Activated CD4-positive, alpha-beta T cell treated with anti-CD3 and anti-CD28 coated beads for 36 hours (primary cell): ENCODE measurements around the gene FABP1. TPM values are rescaled to one million over a fixed set of nuclear protein-coding genes. Genes with fewer than 3 reads are reported as not detected.

ENCODE experiments used
- ATAC-seq: fragments of 200-7000 bp; cut with Tn5 transposase; one replicate; pipeline ENCODE4 v1.10.0; 2021; ENCODE audit warnings: mild to moderate bottlenecking, moderate library complexity
- CTCF ChIA-PET: fragments of 350-600 bp; sonication (Branson Sonifier 250); formaldehyde crosslinking; loops from one replicate; lab custom pipeline; 2021; ENCODE audit warnings: antibody characterized with exemption; lab: Charles Lee
- POLR2A ChIA-PET: fragments of 350-600 bp; sonication (Branson Sonifier 250); formaldehyde crosslinking; loops from one replicate; lab custom pipeline; 2021; ENCODE audit warnings: antibody characterized with exemption, inconsistent platforms; lab: Charles Lee
- DNase-seq: peaks from one replicate; pipeline ENCODE4 v3.0.0-alpha.2; 2020
- H3K27ac Mint-ChIP-seq: one replicate; pipeline ENCODE4 v1.8.0; 2021; ENCODE audit warnings: mixed read lengths
- H3K27me3 Mint-ChIP-seq: one replicate; pipeline ENCODE4 v1.8.0; 2021; ENCODE audit warnings: mixed read lengths
- H3K36me3 Mint-ChIP-seq: one replicate; pipeline ENCODE4 v1.8.0; 2021; ENCODE audit warnings: low read depth, mixed read lengths
- H3K4me1 Mint-ChIP-seq: one replicate; pipeline ENCODE4 v1.8.0; 2021; ENCODE audit warnings: mixed read lengths
- H3K4me3 Mint-ChIP-seq: one replicate; pipeline ENCODE4 v1.8.0; 2021; ENCODE audit warnings: mild to moderate bottlenecking, moderate library complexity, mixed read lengths
- H3K9me3 Mint-ChIP-seq: one replicate; pipeline ENCODE4 v1.8.0; 2021; ENCODE audit warnings: low read depth, mixed read lengths
- intact Hi-C, 2 experiments: fragments of 100-400 bp; cut with DNase I in 1 of 2; cut with micrococcal nuclease in 1 of 2; formaldehyde crosslinking; loops; one replicate each; pipeline versions ENCODE4 v1.14.2 to v1.15.1; 2022 to 2024; cut with DNase I, micrococcal nuclease
- total RNA-seq, 2 experiments: library from RNA; stranded (reverse); gene quantifications; one replicate each; pipeline ENCODE4 v1.2.3, GENCODE V29; 2021

The FABP1 gene
- not detected for total RNA-seq

DNA sequence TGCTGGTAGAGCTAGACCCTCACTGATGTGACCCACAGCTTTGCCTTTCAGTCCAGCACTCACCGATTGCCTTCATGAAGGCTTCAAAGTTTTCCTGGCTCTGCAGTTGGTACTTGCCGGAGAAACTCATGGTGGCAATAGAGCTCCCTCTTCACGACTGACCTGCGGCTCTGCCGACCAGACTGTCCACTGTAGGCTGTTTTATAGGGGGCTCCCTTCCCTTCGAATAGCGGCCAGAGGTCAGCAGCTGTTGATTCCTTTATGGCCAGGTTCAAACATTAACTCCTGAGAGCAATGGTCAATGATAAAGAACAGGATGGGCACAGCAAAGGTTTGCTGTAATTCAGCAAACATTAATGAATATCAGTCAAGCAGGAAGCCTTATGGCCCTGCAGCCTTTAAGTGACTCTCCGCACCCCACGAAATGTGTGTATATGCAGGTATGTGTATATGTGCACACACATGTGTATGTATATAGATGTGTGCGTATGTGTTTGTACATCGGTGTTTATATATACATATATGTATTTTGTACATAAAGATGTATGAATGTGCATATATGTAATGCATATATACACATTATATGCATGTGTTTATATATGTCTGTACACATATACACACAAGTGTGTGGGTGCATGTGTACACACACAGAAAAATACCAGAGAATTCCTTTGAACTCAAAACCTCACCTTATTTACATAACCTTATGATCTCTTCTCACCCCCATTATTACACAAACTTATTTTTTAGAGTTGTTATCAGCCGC, at the start of gene FABP1:
FABP1 (minus strand) TSS at position 175 of the 766 bp plus-strand sequence; CDS start at position 130, 45 bp downstream.
- DNase-seq = no peak
- CTCF ChIA-PET = interaction anchor here (0.7 kb wide), 1 partner anchor 97 kb away, joined by 3 read pairs; no protein-coding TSS in a partner anchor
- no peak for ATAC-seq
- H3K4me1 Mint-ChIP-seq = peaks cover 2% of the 10 kb centered on the region
- no peaks in the 10 kb centered on the region for H3K36me3 Mint-ChIP-seq
- POLR2A ChIA-PET = no interaction called here
- intact Hi-C loops = loop anchor here in 1 of 2 experiments (2.0 kb wide), 1 partner anchor 63 kb away; no protein-coding TSS in a partner anchor
- no peak within 1 kb of the TSS for H3K27ac Mint-ChIP-seq
- H3K9me3 Mint-ChIP-seq = no peaks in the 10 kb centered on the region
- no peak within 1 kb of the TSS for H3K4me3 Mint-ChIP-seq
- peaks cover 2% of the 10 kb centered on the region for H3K27me3 Mint-ChIP-seq

DNA sequence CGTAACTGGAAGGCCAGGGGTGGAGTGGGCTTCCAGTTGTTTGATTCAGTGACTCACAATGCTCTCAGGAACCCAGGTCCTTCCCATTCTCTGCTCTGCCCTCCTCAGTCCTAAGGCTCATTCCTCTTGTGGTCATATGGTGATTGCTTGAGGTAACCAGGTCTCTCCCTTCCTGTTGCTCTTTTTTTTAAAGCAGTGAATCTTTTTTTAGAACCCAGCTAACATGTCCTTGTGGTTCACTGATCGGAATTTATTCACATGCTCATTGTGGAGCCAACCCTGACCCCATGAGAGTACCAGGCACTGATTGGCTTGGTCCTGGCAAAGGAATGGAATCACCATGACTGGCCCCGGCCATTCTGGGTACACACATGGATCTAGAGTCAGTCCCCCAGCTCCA, 49.7 kb upstream of the FABP1 start:
- intact Hi-C loops = no loop called here
- Mint-ChIP-seq H3K27ac (no peak overlapping the region), H3K36me3 (no peaks in the 10 kb centered on the region), H3K4me1 (peaks cover 12% of the 10 kb centered on the region), H3K9me3 (peaks cover under 1% of the 10 kb centered on the region), H3K4me3 (no peak overlapping the region), H3K27me3 (peaks cover 7% of the 10 kb centered on the region)
- no peak for ATAC-seq
- POLR2A ChIA-PET = no interaction called here
- no peak for DNase-seq
- CTCF ChIA-PET = interaction anchor here (0.6 to 1.4 kb wide), 2 partner anchors 91 to 117 kb away, joined by 3 to 7 read pairs; no protein-coding TSS in a partner anchor

DNA sequence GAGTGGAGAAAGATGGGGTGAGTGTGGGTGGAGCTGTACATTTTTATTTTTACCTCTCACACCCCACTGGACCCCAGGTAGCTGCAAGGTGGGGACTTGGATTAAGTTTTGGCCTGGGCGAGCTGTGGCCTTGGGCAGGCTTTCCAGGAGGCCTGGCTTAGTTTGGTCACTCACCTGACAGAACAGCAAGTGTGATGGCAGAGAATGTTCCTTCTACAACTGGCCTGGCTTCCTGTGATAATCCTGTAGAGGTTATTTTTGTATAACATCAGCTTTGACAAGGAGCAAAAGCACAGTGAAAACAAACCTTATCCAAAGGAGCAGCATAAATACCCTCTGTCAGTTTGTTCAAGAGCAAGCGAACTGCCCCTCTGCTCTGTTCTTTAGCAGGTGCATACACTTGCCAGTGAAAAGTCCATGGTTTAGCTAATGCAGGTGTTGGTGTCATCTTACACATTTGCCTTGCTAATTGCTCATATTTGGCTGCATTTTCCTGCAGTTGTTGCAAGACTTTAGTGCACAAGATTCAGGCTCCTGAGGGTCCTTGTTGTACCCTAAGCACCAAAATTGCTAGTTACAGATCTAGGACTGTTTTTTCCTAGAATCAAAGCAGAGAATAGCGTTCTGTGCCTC, 48.6 kb upstream of the FABP1 start:
- ChIA-PET CTCF (interaction anchor here (0.5 kb wide), 1 partner anchor 64 kb away, joined by 4 read pairs; no protein-coding TSS in a partner anchor), POLR2A (no interaction called here)
- DNase-seq = no peak
- H3K4me3 Mint-ChIP-seq = no peak overlapping the region
- peaks cover 1% of the 10 kb centered on the region for H3K4me1 Mint-ChIP-seq
- intact Hi-C loops = no loop called here
- H3K36me3 Mint-ChIP-seq = no peaks in the 10 kb centered on the region
- no peak for ATAC-seq
- peaks cover 10% of the 10 kb centered on the region for H3K27me3 Mint-ChIP-seq
- H3K27ac Mint-ChIP-seq = no peak overlapping the region
- no peaks in the 10 kb centered on the region for H3K9me3 Mint-ChIP-seq

DNA sequence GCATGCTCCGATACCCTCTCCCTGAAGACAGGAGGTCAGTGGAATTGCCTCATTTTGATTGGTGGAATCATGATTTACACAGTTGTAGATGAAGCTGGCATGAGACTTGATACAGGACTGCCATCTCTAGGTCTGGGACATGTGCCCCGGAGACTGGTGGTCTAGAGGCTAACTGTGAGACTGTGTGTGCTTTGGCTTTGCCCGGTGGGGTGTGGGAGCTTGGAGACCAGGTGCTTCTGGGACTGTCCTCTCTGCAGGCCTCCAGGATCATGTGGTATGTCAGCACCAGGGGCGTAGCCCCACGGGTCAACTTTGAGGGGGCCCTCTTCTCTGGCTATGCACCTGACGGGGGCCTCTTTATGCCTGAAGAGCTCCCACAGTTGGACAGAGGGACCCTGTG, 45.0 kb upstream of the FABP1 start:
- no peaks in the 10 kb centered on the region for H3K4me1 Mint-ChIP-seq
- peaks cover 16% of the 10 kb centered on the region for H3K27me3 Mint-ChIP-seq
- H3K4me3 Mint-ChIP-seq = no peak overlapping the region
- H3K36me3 Mint-ChIP-seq = no peaks in the 10 kb centered on the region
- ChIA-PET POLR2A (no interaction called here), CTCF (interaction anchor here (1.0 to 1.2 kb wide), 2 partner anchors 14 to 112 kb away, joined by 3 to 4 read pairs; no protein-coding TSS in a partner anchor)
- no peak for ATAC-seq
- no peaks in the 10 kb centered on the region for H3K9me3 Mint-ChIP-seq
- H3K27ac Mint-ChIP-seq = no peak overlapping the region
- DNase-seq = no peak
- intact Hi-C loops = no loop called here

DNA sequence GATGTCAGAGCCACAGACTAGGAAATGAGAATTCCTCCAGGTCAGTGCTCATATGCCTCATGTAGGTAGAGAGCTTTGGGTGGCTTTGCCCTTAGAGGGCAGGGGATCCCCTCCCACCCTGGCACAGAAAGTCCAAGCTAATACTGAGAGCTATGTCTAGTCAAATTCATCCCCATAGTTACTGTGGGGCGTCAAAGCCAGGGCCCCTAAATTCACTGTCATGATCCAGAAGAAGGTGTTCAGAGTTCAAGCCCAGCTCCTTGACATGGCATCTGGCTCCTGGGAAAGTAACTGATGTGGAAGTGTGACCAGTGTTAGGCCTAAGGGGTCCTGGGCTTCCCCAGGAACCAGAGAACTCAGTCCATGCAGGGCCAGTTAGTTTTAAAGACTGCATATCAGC, 44.1 kb upstream of the FABP1 start:
- Mint-ChIP-seq H3K27me3 (peaks cover 16% of the 10 kb centered on the region), H3K4me1 (no peaks in the 10 kb centered on the region), H3K9me3 (no peaks in the 10 kb centered on the region), H3K36me3 (no peaks in the 10 kb centered on the region), H3K27ac (no peak overlapping the region), H3K4me3 (no peak overlapping the region)
- DNase-seq = no peak
- ATAC-seq = no peak
- ChIA-PET CTCF (interaction anchor here (1.0 to 1.2 kb wide), 2 partner anchors 16 to 112 kb away, joined by 3 to 4 read pairs; no protein-coding TSS in a partner anchor), POLR2A (no interaction called here)
- intact Hi-C loops = no loop called here

DNA sequence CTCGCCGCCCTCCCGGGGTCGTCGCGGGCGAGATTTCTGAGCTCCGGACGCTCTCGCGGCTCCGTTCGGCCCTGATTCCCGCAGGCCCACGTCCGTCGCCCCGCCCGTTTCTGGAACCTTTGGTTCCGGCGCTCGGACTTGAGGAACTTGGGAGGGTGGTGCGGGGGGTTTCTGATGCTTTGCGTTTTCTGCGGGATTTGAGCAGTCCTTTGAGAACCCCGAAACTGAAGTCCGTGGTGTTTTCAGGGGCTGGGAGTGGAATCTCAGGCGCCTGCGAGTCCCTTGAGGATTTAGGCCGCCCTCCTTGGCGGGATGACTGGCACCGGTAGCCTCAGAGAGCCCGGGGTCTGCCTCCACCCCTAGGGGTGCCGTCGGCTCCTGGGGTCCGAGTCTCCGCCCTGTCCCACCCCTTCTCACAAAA, 42.6 kb upstream of the FABP1 start:
- Mint-ChIP-seq H3K27me3 (peaks cover 16% of the 10 kb centered on the region), H3K9me3 (no peaks in the 10 kb centered on the region), H3K4me1 (no peaks in the 10 kb centered on the region), H3K27ac (no peak overlapping the region), H3K4me3 (peak overlapping the region; percentile 50), H3K36me3 (no peaks in the 10 kb centered on the region)
- DNase-seq = no peak
- CTCF ChIA-PET = interaction anchor here (0.8 to 1.5 kb wide), 2 partner anchors 10 to 110 kb away, joined by 3 to 10 read pairs; no protein-coding TSS in a partner anchor
- ATAC-seq = no peak
- POLR2A ChIA-PET = no interaction called here
- intact Hi-C loops = no loop called here

DNA sequence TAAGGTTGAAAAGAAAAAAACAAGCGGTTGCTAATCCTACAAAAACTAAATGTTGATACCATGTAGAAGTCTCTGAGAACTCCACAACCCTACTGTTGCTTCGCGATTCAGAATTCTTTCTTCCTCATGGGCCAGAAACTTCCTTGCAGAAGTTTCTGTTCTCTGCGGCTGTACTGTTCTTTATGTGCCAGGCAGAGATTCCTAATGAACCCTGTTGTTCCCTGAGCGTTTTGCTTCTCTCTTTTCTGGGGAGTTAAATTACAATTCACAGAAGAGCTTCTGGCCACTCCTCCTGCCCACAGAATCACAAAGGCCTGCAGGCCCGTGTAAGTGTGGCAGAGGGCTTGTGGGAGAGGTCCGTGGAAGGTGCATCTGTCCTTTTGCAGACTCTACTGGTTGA, 40.5 kb upstream of the FABP1 start:
- Mint-ChIP-seq H3K27me3 (peaks cover 13% of the 10 kb centered on the region), H3K36me3 (no peaks in the 10 kb centered on the region), H3K4me1 (no peaks in the 10 kb centered on the region), H3K27ac (no peak overlapping the region), H3K9me3 (no peaks in the 10 kb centered on the region), H3K4me3 (no peak overlapping the region)
- ATAC-seq (no peak), DNase-seq (no peak)
- intact Hi-C loops = no loop called here
- CTCF ChIA-PET = no interaction called here
- POLR2A ChIA-PET = no interaction called here

DNA sequence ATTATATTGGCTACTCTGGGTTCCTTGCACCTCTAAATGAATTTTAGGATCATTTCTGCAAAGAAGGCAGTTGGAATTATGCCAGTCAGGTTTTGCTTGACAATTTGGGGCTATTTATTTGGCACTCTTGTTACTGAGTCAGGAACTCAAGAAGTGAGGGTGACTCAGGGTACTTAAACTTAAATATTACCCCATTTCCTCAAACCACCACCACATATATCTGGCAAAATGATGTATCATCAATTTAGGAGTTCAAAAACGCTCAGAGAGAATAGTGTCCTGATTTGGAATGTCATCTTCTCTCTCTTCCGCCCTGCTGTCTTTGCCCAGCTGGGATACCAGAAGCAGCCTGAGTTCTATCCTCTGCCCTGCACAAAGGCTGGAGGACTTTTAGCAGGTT, 39.9 kb upstream of the FABP1 start:
- ChIA-PET CTCF (no interaction called here), POLR2A (no interaction called here)
- Mint-ChIP-seq H3K4me3 (no peak overlapping the region), H3K9me3 (no peaks in the 10 kb centered on the region), H3K36me3 (no peaks in the 10 kb centered on the region), H3K4me1 (no peaks in the 10 kb centered on the region), H3K27me3 (peaks cover 12% of the 10 kb centered on the region), H3K27ac (no peak overlapping the region)
- no peak for DNase-seq
- intact Hi-C loops = no loop called here
- no peak for ATAC-seq

DNA sequence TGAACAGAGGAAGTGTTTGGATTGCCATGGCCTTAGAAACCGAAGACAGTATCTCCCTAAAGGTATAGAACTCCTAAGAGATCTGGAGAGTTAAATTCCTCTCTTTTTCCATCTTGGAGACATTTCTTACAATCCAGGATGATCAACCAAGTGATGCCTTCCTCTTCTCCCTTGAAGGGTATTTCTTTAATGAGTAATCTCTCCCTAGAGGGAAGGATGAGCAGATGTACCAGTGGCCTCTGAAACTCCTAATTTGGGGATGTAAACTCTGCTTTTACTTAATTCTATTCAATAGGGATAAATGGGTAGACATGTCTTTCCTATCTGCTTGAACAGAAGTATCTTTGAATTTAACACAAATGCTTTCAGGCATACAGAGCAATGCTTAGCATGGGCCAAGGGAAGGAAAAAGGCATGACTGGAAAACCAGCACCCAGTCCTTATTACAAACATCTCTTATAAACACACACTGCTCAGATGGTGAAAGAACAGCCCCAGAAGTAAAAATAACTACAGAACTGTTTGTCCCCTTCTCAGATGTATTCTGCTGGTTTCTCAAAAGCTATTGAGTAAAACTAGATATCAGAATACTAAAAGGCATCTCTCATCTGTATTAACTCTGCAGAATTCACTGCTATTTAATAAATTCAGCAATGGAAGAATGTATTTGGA, 37.6 kb upstream of the FABP1 start:
- Mint-ChIP-seq H3K27me3 (peaks cover 3% of the 10 kb centered on the region), H3K27ac (no peak overlapping the region), H3K36me3 (no peaks in the 10 kb centered on the region), H3K4me3 (no peak overlapping the region), H3K9me3 (no peaks in the 10 kb centered on the region), H3K4me1 (no peaks in the 10 kb centered on the region)
- DNase-seq (no peak), ATAC-seq (no peak)
- ChIA-PET CTCF (no interaction called here), POLR2A (no interaction called here)
- intact Hi-C loops = no loop called here

DNA sequence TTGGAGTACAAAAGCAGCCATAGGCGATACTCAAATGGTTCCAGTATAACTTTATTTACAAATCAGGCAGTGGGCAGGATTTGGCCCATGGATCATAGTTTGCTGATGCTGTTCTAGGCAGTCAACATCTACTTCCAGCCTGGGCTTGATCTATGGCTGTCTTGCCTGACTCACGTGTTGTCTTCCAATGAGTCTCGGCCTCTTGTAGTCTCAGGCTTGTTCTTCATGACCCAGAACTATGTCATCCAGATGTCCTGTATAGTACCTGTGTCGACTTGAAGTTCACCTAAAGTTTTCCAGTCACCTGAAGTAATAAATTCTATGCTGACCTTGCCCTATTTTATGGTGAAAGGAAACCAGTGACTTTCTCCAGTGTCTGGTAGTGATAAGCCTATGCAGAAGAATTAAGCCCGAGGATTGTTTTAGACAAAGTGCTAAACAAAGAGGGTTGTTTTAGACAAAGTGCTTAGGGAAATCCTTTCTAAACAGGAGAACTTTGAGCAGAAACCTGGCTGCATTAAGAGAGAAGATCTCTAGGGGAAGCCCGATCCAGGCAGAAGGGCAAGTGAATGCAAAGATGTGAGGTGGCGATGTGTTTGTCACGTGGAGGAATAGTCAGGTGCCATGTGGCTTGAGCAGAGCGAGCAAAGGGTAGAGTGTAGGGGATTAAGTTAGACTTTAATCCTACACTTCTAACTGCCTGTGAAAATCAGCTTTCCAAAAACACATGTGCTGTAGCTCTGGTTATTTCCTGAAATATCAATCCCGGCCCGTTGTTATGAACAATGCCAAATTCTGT, 33.8 kb upstream of the FABP1 start:
- ChIA-PET CTCF (interaction anchor here (1.2 to 3.4 kb wide), 3 partner anchors 18 to 101 kb away, joined by 3 to 78 read pairs (median 17); no protein-coding TSS in a partner anchor), POLR2A (no interaction called here)
- H3K27ac Mint-ChIP-seq = no peak overlapping the region
- H3K27me3 Mint-ChIP-seq = peaks cover 3% of the 10 kb centered on the region
- H3K4me3 Mint-ChIP-seq = no peak overlapping the region
- intact Hi-C loops = loop anchor here (2.0 to 5.0 kb wide), 3 partner anchors 101 to 161 kb away; partner anchors contain the start of gene RNU2-63P (in 1 of the 2)
- DNase-seq = no peak
- H3K36me3 Mint-ChIP-seq = no peaks in the 10 kb centered on the region
- H3K9me3 Mint-ChIP-seq = no peaks in the 10 kb centered on the region
- H3K4me1 Mint-ChIP-seq = no peaks in the 10 kb centered on the region
- no peak for ATAC-seq
